ENCODE results near the gene RCL1. TPM values are rescaled to one million over a fixed set of nuclear protein-coding genes. Genes with fewer than 3 reads are reported as not detected.

Gene RCL1
- total RNA-seq, 1 experiment from 2014 or later: 34.4 TPM

GRCh38 chr9:4748612-4749011 lies 44.1 kb upstream of the RCL1 start:
- no peak overlapping the region for H2BK120ac ChIP-seq (ENCODE audit: low read depth, low read length, poor library complexity, severe bottlenecking)
- Mint-ChIP-seq H3K36me3 (ENCODE audit: insufficient read depth in 1 of 3, low read depth in 3 of 3) (peaks cover 0 to 3% (median 0%) of the 10 kb centered on the region in 3 experiments; a peak in 2 of 7 replicates), H3K4me3 (no peak overlapping the region), H3K27ac (no peak overlapping the region), H3K27me3 (ENCODE audit: low read depth) (no peaks in the 10 kb centered on the region), H3K4me1 (peaks cover 2% of the 10 kb centered on the region in 2 experiments), H3K9me3 (peaks cover 4% of the 10 kb centered on the region in 2 experiments; a peak in 3 of 5 replicates)
- no peaks in the 10 kb centered on the region for H3K23me2 ChIP-seq (ENCODE audit: insufficient read length, low read depth, low read length, poor library complexity, severe bottlenecking)
- H3K4me1 ChIP-seq (ENCODE audit: insufficient read depth, low read length): no peaks in the 10 kb centered on the region
- WGBS (ENCODE audit: extremely low coverage, insufficient read length, low lambda C conversion rate): no CpG with 5 or more reads among the region's 5 CpGs
- no peak overlapping the region for H4K91ac ChIP-seq (ENCODE audit: insufficient read length, low read depth, low read length)
- no peak overlapping the region for H3K9ac ChIP-seq (ENCODE audit: extremely low read depth, insufficient read length, low read length)
- no peaks in the 10 kb centered on the region for H3K27me3 ChIP-seq (ENCODE audit: insufficient read depth, low read length)
- H3T11ph ChIP-seq (ENCODE audit: low read length): no peak overlapping the region
- no peaks in the 10 kb centered on the region for H3K9me3 ChIP-seq (ENCODE audit: control insufficient read depth, low read depth, low read length)
- H3K4me2 ChIP-seq (ENCODE audit: insufficient read depth, insufficient read length, low read length): no peak overlapping the region
- no peak overlapping the region for H4K8ac ChIP-seq (replicated peaks; ENCODE audit: insufficient read length, low read depth, low read length)
- no peak for TF ChIP-seq CTCF (conservative IDR thresholded peaks at IDR 0.05)
- no peak overlapping the region for H3K4ac ChIP-seq (ENCODE audit: low read depth, low read length)
- no peak overlapping the region for H3K14ac ChIP-seq (ENCODE audit: insufficient read depth, low read length)
- no peak overlapping the region for H3K27ac ChIP-seq (ENCODE audit: insufficient read length, low read depth, low read length)
- no peaks in the 10 kb centered on the region for H4K20me1 ChIP-seq (ENCODE audit: control insufficient read depth, insufficient read depth, insufficient read length)
- H3K18ac ChIP-seq (ENCODE audit: insufficient read length, low read depth, low read length): no peak overlapping the region
- no peak overlapping the region for H2BK5ac ChIP-seq (ENCODE audit: insufficient read length, low read length)
- no peak overlapping the region for H3K23ac ChIP-seq (ENCODE audit: insufficient read length, low read depth, low read length)
- H4K5ac ChIP-seq (ENCODE audit: insufficient read length, low read depth, low read length): no peak overlapping the region
- H3K56ac ChIP-seq (ENCODE audit: insufficient read length, low read depth, low read length): no peak overlapping the region
- no peak for DNase-seq
- no peak overlapping the region for H2AFZ ChIP-seq (ENCODE audit: low read length)
- H3K79me1 ChIP-seq (ENCODE audit: insufficient read depth, low read depth, low read length, poor library complexity, severe bottlenecking): no peaks in the 10 kb centered on the region
- no peaks in the 10 kb centered on the region for H3K79me2 ChIP-seq (ENCODE audit: insufficient read depth, low read length)
- H2BK20ac ChIP-seq (ENCODE audit: low read depth, low read length, poor library complexity, severe bottlenecking): no peak overlapping the region
- no peak overlapping the region for H2AK5ac ChIP-seq (ENCODE audit: insufficient read length, low read length)
- H2BK15ac ChIP-seq (ENCODE audit: low read depth, low read length): no peak overlapping the region
- H2BK12ac ChIP-seq (ENCODE audit: insufficient read length, low read depth, low read length): no peak overlapping the region
